RKO (cell line): ENCODE results near the gene CLMP.
"Not testable (repeated sequence)": the region's sequence is repeated elsewhere in the genome, so short reads cannot be mapped to it uniquely, and the experiment has no call there.

ENCODE experiments used
- DNase-seq: peaks from one replicate; pipeline ENCODE4 v3.0.0-alpha.2; 2016; ENCODE audit warnings: low spot score

The CLMP gene

DNA sequence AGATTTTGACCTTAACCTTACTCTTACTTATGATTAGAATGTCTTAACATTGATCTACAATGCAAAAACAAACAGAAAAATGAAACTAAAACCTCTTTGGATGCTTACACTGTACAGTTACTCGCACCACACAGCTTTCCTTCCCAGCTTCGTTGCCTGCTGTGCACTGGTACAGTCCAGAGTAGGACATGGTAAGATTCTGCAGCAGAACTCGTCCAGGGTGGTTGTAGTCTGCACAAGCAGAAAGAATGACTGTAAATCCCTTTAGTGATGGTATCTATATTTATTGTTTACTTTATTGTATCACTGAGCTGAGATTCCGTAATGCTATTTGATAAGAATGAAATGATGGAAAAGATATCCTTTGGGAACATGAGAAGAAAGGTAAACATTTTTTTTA, 112.1 kb downstream of the CLMP start:
- no peak for DNase-seq

DNA sequence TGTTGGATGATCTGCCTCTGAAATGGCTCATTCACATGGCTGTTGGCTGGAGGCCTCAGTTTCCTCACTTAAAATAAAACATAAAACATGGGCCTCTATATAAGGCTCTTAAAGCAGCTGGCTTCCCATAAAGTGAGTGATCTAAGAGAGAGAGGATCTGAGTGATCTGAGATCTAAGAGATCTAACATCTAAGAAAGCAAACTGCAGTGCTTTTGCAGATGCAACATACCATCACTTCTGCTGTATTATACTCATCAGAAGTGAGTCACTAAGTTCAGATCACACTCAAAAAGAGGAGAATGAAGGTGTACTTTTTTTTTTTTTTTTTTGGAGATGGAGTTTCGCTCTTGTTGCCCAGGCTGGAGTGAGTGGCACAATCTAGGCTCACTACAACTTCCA, 115.0 kb downstream of the CLMP start:
- DNase-seq: no peak

DNA sequence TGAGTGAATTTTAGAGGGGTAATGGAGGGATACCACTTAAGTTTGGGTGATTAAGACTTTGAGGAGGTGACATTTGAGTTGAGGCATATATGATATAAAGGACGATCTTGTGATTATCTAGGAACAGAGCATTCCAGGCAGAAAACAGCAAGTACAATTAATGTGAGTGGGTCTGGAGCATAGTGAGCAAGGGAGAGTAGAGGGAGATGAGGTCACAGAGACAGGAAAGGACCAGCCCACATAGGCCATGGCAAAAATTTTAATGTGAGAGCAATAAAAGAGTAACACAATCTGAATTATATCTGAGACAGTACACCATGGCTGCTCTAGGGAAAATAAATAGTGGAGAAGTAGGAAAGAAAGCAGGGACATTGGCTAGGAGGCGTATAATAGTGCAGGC, 118.6 kb downstream of the CLMP start:
- no peak for DNase-seq

DNA sequence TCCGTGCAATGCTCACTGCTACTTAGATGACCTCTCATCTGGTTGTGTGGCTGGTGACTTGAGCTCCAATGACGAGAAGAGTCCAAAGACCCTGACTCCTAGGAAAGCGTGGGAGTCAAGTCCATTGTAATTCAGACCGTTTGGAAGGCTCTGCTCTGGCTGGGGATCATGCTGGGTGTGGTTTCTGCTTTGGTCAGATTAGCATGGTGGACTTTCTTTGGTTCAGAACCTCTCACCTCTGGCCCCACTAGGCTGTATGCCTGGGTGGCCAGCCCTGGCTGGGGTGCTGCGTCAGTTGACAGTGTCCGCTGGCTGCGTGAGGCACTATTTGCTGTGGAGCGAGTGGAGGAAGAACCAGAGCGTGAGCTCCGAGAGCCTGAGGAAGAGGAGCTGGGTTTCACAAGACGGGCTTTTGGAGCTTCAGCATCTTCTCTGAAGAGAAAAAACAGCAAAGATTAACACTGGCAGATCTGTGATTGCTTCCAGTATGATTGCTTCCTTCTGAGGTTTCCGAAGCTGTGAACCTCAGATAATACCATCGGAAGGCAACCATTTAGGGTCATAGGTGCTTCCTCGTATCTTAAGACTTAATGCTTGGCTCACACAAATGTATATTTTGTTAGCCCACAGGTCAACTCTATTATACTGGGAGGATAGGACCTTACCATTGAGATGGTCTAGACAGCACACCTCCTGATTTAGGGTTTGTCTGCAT, 121.5 kb downstream of the CLMP start:
- DNase-seq: no peak

DNA sequence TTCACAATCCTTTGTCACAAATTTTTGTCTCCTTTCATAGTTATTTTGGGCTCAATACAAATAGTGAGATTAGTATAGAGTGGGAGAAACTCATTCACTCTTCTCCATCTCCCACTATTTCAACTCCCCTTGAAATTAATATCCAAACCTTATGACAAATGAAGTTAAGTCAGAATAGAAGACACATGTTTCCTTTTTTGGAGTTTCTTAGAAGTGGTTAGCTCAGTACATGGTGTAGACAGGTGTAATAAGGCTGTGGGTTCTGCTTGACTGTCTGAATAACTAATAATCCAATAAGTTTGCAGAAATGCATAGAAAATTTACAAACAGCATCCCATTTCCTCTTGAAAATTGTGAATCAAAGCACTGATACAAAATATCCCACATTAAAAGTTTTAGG, 122.3 kb downstream of the CLMP start:
- no peak for DNase-seq

DNA sequence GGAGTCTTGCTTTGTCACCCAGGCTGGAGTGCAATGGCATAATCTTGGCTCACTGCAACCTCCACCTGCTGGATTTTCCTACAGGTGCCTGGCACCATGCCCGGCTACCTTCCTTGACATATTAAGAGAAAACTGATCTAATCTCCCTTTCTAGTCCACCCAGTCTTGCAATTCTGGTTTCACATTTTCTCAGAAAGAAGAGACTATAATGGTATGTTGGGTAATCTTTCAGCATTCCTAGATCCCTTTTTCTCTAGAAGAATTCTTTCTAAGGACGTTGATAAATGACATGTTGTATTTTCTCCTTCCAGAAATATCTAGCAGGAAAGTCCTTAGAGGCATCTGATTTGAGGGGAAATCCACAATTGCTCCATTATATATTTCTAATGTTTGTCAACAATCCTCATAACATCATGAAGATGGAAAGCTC, 122.7 kb downstream of the CLMP start:
- no peak for DNase-seq

DNA sequence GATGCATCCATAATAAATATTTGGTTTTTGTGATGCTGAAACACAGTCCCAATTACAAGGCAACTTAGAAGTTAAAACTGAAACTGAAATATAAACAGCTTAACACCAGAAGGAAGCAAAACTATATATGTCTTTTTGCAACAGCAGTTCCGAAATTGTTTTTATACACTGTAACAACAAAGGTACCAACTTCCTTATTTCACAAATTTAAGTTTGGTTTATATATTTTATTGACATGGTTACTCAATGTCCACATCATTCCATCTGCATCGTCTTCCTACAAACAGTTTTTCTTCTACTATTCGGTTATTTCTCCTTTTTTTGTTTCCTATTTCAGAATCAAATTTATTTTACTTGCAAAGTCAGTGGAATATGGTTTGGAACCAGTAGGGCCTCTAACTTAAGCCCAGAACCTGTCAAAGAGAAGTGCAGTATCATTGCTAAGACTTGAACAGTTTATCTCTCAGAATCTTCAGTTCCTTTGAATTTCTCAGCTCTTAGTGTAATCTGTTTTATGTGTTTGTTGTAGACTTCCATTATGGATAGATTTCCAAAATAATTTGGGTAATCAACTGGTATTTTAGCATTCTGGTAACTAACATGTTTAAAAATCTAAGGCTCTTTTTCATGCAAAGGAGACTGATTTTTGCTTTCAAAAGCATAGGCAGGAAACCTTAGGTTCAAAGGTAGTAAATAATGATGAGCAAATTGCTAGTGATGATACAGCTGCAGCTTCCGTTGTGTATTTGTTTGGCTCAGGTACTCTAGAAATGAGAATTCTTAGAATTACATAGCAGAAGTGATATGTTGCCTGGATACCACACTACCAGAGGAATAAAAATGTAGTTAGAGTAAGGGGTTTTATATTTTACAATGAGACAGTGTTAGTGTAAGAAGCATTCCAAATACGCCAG, 124.9 kb downstream of the CLMP start:
- no peak for DNase-seq

DNA sequence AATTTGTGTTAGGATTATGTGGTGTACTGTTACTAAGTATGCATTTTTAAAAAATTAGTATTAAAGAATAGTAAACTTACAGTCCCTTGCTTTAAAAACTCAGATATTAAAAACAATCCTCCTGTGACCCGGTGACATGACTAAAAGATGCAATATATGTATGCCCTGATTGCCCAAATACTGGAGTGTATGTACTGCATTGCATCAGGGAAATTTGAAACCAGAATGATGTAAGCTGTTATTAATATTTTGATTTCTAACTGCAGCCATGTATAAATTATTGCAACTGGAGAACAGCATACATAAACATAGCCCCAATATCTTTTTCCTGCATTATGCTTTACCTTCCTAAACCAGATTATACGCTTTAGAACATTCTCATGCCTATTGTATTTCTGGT, 129.4 kb downstream of the CLMP start:
- no peak for DNase-seq

DNA sequence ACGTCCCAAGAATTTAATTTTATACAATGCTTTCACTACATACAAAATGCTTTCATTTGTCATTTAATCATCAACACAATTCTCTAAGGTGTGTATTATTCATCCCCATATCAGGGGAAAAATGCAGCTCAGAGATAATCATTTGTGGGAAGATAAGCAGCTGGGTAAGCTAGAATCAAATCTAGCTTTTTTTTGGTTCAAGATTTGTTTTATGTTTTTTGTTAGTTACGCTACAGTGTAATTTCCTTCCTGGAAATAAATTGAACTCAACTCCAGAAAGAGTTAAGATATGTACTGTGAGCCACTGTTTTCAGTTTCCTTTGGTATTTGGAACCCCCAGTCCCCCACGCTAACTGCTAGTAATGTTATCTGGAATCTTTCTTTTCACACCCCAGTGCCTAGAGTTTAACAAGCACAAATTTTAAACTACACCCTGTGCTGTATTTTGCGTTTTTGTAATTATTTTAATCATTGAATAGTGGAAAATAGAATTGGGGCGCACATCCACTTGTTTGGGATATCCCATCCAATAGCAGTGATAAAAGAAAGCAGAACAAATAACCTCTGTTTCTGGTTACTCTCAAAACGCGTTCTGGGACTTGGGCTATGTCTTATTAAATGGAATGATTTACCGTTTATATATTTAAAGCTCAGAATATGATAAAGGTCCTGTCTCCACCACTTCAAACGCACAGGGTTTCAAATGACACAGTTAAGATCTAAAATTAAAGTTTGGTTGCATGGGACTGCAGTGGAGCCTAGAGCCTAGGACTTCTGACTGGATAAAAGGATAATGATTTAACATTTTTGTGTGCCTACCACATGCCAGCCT, 131.0 kb downstream of the CLMP start:
- no peak for DNase-seq

DNA sequence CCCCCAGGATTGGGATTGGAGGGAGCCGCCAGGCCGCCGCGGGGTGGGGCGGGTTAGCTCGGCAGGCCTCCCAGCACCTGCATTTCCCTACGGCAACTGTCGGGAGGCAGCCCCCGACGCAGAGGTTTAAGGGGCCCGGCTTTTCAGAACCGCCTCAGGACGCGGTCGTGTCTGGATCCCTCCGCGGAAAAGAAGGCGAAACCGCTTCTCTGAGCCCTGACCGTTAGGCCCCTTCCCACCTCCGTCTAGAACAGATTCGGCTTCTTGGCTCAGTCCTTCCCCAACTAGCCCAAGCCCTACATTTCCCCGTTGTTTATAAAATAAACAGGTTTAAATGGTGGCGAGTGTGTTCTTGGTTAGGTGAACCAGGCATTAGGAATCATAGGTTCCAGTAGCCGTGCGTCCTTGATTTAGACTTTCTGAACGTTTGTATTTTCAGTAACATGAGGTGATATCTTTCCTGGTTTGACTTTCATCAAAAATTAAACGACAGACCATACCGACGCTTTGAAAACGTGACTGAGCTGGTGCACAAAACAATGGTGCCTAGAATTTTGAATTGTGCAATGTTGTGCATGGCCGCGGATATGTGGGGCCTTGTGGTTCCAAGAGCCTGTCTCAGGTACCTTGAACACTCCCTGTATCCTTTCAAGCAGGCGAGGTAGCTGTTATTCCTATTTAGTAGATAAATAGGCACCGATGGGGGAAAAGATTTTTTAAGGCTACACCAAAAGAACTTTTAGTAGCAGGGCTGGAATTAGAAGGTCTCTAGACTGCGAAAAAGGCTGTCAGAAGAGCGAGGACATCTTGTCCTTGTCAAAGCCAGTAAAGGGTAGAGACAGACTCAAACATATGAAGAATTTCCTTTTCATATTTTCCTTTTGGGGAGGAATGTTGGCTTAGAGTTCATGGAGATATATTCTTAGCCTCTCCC, 131.9 kb downstream of the CLMP start:
- peak; percentile 64 for DNase-seq

DNA sequence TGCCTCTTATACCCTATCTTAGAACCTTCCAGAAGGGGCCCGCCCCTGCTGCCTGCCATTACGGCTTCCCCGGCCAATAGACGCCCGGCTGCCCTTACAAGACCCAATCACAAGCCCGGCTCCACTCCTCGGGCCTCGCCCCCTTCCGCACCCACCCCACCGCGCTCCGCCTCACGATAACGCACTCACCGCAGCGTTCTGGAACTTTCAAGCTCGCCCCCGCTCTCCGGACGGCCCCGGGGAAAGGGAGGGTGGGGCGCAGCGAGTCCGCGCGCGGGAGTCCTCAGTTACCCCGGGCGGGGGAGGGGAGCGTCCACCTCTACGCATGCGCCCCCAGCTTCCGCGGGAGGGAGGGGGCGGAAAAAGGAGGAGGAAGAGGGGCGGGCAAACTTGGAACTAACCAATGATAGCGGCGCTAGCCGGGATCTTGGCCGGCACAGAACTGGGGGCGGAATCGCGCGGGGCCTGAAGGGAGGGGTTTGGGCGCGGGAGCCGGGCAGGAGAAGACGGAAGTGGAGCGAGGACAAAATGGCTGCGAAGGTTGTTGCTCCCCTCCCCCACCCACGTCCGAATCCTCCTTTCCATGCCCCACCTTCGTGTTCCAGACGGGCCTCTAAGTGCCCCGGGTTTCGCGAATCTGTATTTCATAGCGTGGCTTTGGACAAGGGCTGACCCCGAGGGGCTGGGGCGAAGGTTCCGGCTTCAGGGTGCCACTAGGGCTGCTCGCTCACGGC, 132.7 kb downstream of the CLMP start:
- DNase-seq: peak; percentile 98

DNA sequence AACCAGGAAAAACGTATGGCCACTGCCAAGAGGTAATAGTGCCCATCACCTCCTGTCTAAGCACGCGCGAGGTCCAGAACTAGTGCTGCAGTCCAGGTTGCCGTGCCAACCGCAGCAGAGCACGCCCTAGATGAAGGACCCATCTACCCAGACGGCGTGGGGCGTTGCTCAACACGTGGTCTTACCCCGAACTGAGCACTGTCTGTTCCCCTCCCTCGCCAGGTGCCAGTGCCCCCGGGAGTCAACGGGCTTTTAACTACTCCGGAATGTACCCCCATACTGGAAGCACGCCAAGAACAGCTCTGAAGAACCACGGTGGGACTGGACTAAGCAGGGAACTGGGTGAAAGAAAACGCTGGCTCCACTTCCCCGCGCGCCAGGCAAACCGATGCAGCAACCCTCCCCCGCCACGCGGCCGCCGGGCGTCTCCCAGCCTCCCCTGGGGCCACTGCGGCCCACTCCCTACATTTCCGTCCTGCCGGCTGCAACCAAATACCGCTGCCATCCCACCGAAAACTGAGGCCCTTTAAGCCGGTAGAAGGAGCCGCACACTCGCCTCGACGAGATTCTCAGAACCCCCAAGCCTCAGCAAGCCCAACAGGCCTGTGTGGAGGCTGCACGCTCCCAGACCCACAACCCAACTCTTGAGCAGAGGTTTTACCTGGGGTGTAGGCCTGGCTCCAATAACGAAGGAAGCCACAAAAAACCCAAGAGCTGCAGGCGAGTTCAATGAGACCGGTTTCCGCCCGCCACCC, 133.5 kb downstream of the CLMP start, which contains the start of gene HSPA8:
HSPA8 (minus strand) TSS at position 734 of the 755 bp plus-strand sequence. CDS start 812 bp downstream, outside the sequence.
- peak; percentile 77 for DNase-seq

DNA sequence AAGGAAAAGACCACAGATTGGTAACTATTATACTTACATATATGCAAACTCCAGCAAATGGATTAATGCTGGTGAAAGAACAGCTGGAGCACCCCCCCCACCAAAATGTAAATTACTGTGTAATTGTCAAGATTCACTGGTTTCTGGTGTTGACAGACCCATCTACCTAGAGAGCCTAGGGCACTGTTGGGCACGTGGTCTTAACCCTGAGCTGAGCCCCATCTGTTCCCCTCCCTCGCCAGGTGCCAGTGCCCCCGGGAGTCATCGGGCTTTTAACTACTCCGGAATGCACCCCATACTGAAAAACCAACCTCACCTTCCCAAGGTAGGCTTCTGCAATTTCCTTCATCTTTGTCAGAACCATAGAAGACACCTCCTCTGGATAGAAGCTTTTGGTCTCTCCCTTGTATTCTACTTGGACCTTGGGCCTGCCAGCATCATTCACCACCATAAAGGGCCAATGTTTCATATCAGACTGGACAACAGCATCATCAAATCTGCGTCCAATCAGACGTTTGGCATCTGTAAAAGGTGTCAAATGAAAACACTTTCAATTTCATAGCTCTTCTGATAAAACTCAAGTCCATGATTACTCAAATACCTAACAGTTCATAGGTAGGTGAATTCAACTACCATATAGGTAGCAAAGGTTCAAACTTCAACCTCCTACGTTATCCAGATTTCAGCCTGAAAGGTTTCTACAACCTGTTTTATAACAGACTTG, 134.6 kb downstream of the CLMP start:
- DNase-seq: no peak

DNA sequence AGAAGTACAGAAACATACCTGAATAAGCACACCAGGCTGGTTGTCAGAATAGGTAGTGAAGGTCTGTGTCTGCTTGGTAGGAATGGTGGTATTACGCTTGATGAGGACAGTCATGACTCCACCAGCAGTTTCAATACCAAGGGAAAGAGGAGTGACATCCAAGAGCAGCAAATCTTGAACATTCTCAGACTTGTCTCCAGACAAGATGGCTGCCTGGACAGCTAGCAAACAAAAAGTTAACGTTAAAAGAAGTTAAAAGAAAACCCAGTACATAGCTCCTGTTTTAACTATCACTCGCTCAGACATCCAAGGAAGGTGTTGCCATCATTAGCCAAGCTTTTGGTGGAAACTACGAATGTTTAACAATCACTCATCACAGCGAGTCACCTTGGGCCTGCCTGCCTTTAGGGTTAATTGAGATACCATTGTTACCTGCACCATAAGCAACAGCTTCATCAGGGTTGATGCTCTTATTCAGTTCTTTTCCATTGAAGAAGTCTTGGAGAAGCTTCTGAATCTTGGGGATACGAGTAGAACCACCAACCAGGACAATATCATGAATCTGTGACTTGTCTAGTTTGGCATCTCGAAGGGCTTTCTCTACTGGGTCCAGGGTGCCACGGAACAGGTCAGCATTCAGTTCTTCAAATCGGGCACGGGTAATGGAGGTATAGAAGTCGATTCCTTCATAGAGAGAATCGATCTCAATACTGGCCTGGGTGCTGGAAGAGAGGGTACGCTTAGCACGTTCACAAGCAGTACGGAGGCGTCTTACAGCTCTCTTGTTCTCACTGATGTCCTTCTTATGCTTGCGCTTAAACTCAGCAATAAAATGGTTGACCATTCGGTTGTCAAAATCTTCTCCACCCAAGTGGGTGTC, 135.8 kb downstream of the CLMP start:
- not testable (repeated sequence) for DNase-seq

DNA sequence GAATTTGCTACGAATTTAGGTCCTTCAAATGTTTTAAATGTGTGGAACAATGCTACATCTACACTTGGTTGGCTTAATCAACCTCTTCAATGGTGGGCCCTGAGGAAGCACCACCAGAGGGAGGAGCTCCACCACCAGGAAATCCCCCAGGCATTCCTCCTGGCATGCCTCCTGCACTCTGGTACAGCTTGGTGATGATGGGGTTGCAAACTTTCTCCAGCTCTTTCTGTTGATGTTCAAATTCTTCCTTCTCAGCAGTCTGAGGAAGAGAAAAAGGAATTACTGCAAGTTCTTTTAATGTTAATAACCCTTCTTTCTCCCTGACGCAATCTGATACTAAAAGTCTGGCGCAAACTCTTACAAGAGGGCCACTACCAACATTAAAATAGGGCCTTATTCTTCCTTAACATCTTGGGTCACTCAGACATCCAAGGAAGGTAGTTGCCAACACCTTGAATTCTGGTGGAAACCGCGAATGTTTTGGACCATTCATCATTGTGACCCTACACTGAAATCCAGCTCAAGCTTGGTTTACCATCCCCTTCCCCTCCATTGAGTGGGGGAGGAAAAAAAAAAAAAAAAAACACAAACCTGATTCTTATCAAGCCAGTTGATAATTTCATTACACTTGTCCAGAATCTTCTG, 137.3 kb downstream of the CLMP start:
- DNase-seq: no peak

DNA sequence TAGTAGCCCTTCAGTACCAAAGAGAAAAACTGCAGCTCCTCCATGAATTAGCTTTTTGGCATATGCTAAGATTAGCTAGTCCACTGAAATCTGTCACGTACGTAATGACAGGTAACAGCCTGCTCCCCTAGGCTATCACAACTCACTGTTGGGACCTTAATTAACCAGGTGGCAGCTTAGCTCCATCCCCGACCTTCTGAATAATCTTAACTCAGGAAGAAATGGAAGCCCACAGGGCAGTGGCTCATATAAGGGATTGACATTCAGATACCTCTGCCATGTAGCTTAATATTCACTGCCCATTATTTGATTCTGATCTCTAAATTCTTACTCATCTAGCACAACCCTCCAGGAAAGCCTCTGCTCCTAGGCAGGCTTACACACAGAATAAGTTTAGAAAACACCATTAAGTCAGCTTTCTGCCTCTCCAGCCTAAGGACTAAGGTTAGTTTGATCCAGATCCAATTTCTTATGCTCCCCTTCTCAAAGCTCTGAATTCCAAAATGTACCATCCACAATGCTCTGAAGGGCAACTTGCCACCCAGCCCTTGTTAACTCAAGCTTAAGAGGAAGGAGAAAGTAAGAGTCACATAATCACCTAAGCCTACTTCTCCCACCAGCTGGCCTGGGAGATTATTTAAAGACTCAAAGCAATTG, 138.1 kb downstream of the CLMP start:
- no peak for DNase-seq
